Activated naive CD4-positive, alpha-beta T cell treated with anti-CD3 and anti-CD28 coated beads for 36 hours (primary cell): ENCODE measurements around the gene TMCO4. TPM values are rescaled to one million over a fixed set of nuclear protein-coding genes. Genes with fewer than 3 reads are reported as not detected.
"Not testable (repeated sequence)": the region's sequence is repeated elsewhere in the genome, so short reads cannot be mapped to it uniquely, and the experiment has no call there.

Experiments used
- CTCF ChIA-PET: fragments of 350-600 bp; sonication (Branson Sonifier 250); formaldehyde crosslinking; loops from one replicate; lab custom pipeline; 2021; ENCODE audit warnings: antibody characterized with exemption; lab: Charles Lee
- DNase-seq: peaks from one replicate; pipeline ENCODE4 v3.0.0-alpha.2; 2020
- H3K27ac Mint-ChIP-seq: one replicate; pipeline ENCODE4 v1.8.0; 2021; ENCODE audit warnings: mild to moderate bottlenecking, mixed read lengths
- H3K27me3 Mint-ChIP-seq: one replicate; pipeline ENCODE4 v1.8.0; 2021; ENCODE audit warnings: low read depth, mixed read lengths
- H3K36me3 Mint-ChIP-seq: one replicate; pipeline ENCODE4 v1.8.0; 2021; ENCODE audit warnings: low read depth, mixed read lengths
- H3K4me1 Mint-ChIP-seq: one replicate; pipeline ENCODE4 v1.8.0; 2021; ENCODE audit warnings: low read depth, mixed read lengths
- H3K4me3 Mint-ChIP-seq: one replicate; pipeline ENCODE4 v1.8.0; 2021; ENCODE audit warnings: mild to moderate bottlenecking, moderate library complexity, mixed read lengths
- H3K9me3 Mint-ChIP-seq: one replicate; pipeline ENCODE4 v1.8.0; 2021; ENCODE audit warnings: mixed read lengths
- intact Hi-C: fragments of 100-400 bp; cut with micrococcal nuclease; formaldehyde crosslinking; loops from one replicate; pipeline ENCODE4 v1.15.1; 2023
- total RNA-seq, 2 experiments: library from RNA; stranded (reverse); gene quantifications; one replicate each; pipeline ENCODE4 v1.2.3, GENCODE V29; 2021

Gene TMCO4
- total RNA-seq, 2 experiments from 2014 or later: 11.9 to 15.4 TPM

DNA sequence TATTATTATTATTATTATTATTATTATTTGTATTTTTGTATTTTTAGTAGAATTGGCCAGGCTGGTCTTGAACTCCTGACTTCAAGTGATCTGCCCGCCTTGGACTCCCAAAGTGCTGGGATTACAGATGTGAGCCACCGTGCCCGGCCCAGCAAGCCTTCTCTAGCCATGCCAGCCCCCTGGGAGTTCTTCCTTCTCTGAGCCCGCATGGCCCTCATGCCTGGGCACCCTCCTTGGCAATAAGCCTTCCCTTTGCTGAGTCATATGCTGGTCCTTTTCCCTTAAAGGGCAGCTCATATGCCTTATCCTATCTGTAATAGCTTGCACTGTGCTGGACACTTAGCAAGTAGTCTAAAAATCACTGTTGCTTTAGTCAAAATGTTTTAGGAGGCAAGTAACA is 164.1 kb downstream of the TMCO4 start:
- CTCF ChIA-PET: no interaction called here
- no peaks in the 10 kb centered on the region for H3K9me3 Mint-ChIP-seq
- intact Hi-C loops: no loop called here
- H3K27me3 Mint-ChIP-seq: no peaks in the 10 kb centered on the region
- H3K36me3 Mint-ChIP-seq: no peaks in the 10 kb centered on the region
- DNase-seq: no peak
- H3K27ac Mint-ChIP-seq: no peak overlapping the region
- no peaks in the 10 kb centered on the region for H3K4me1 Mint-ChIP-seq
- no peak overlapping the region for H3K4me3 Mint-ChIP-seq

GRCh38 chr1:19635064-19635463 is 164.7 kb downstream of the TMCO4 start:
- H3K9me3 Mint-ChIP-seq, H3K27ac Mint-ChIP-seq, H3K4me3 Mint-ChIP-seq, CTCF ChIA-PET, DNase-seq, H3K4me1 Mint-ChIP-seq, intact Hi-C loops, H3K27me3 Mint-ChIP-seq, H3K36me3 Mint-ChIP-seq: not testable (repeated sequence)

- intact Hi-C loops: no loop called here
- H3K4me1 Mint-ChIP-seq: no peaks in the 10 kb centered on the region
Measured at GRCh38 chr1:19633106-19633505, 166.6 kb downstream of the TMCO4 start.

More at GRCh38 chr1:19633106-19633505, 166.6 kb downstream of the TMCO4 start:
- no peak overlapping the region for H3K4me3 Mint-ChIP-seq
- no peaks in the 10 kb centered on the region for H3K27me3 Mint-ChIP-seq
- H3K27ac Mint-ChIP-seq: no peak overlapping the region
- H3K36me3 Mint-ChIP-seq: peaks cover 5% of the 10 kb centered on the region
- H3K9me3 Mint-ChIP-seq: no peaks in the 10 kb centered on the region
- DNase-seq: no peak
- CTCF ChIA-PET: no interaction called here

Other genes with a start within 250 kb of the TMCO4 start
- gene NBL1, start 155.6 kb downstream of the TMCO4 start, total RNA-seq: 10 to 100 TPM; 12.2 to 15.2 TPM
- gene HTR6, start 135.0 kb downstream of the TMCO4 start, total RNA-seq: under 1 TPM; 0.19 to 0.37 TPM
- not detected for gene RNF186, start 15.4 kb upstream of the TMCO4 start, total RNA-seq
- 10 to 100 TPM in 1 of 2 experiments, 1 to 10 TPM in 1; 8.3 to 10.8 TPM for gene OTUD3, start 82.5 kb upstream of the TMCO4 start, total RNA-seq
- not detected for gene PLA2G2E, start 123.7 kb upstream of the TMCO4 start, total RNA-seq
- gene PLA2G2A, start 179.7 kb upstream of the TMCO4 start, total RNA-seq: not detected